Mucosa of rectum (tissue), 2 donors: Measurements from ENCODE around the gene CX3CR1.
"Not testable (repeated sequence)": the region's sequence is repeated elsewhere in the genome, so short reads cannot be mapped to it uniquely, and the experiment has no call there.

Source experiments
- H3K27ac ChIP-seq, 2 donors: one replicate each; pipeline ENCODE4 v1.7.0; 2013; ENCODE audit warnings: inconsistent platforms in 2 of 2, low read depth in 2 of 2, low read length in 2 of 2
- H3K27me3 ChIP-seq, 2 donors: one replicate each; pipeline ENCODE4 v1.7.0; 2013; ENCODE audit warnings: low read length in 2 of 2; ENCODE audit not compliant: control insufficient read depth in 2 of 2, insufficient read depth in 2 of 2
- H3K36me3 ChIP-seq, 2 donors: one replicate each; pipeline ENCODE4 v1.7.0; 2013; ENCODE audit warnings: low read length in 2 of 2; ENCODE audit not compliant: control insufficient read depth in 2 of 2, insufficient read depth in 2 of 2
- H3K4me1 ChIP-seq, 2 donors: one replicate each; pipeline ENCODE4 v1.7.0; 2013; ENCODE audit warnings: low read length in 2 of 2, mild to moderate bottlenecking in 1 of 2; ENCODE audit not compliant: control insufficient read depth in 2 of 2, insufficient read depth in 2 of 2
- H3K4me3 ChIP-seq, 2 donors: one replicate each; pipeline ENCODE4 v1.7.0; 2013; ENCODE audit warnings: low read length in 2 of 2
- H3K9ac ChIP-seq, 2 donors: one replicate each; pipeline ENCODE4 v1.7.0; 2013; ENCODE audit warnings: low read length in 2 of 2, low read depth in 1 of 2, mild to moderate bottlenecking in 1 of 2
- H3K9me3 ChIP-seq, 2 donors: one replicate each; pipeline ENCODE4 v1.7.0; 2013; ENCODE audit warnings: low read length in 2 of 2; ENCODE audit not compliant: control insufficient read depth in 2 of 2
- donor health status: healthy.
- donor health status: Normal muscosa, but diverticular disease.

The CX3CR1 gene

GRCh38 chr3:39279745-39280517 lies at the start of gene CX3CR1:
Gene CX3CR1, minus strand, starts transcription at chr3:39280036. Its CDS starts 13,527 bp downstream, at chr3:39266509.
- Histone ChIP-seq H3K27me3 (no peaks in the 10 kb centered on the region), H3K4me3 (no peak within 1 kb of the TSS), H3K4me1 (no peaks in the 10 kb centered on the region), H3K9ac (no peak within 1 kb of the TSS), H3K9me3 (no peaks in the 10 kb centered on the region), H3K36me3 (no peaks in the 10 kb centered on the region), H3K27ac (no peak within 1 kb of the TSS)

GRCh38 chr3:39329493-39329892 lies 49.7 kb upstream of the CX3CR1 start, which contains the start of gene CCR8:
Gene CCR8, plus strand, starts transcription at chr3:39329709. Its CDS starts 2,623 bp downstream, at chr3:39332332.
- H3K9ac ChIP-seq, result no peak within 1 kb of the TSS
- H3K27ac ChIP-seq, result no peak within 1 kb of the TSS
- H3K9me3 ChIP-seq, result no peaks in the 10 kb centered on the region
- H3K4me3 ChIP-seq, result no peak within 1 kb of the TSS
- no peaks in the 10 kb centered on the region for H3K27me3 ChIP-seq
- H3K4me1 ChIP-seq, result peaks cover 0 to 3% of the 10 kb centered on the region in 2 donors
- no peaks in the 10 kb centered on the region for H3K36me3 ChIP-seq

GRCh38 chr3:39327746-39328349 lies 48.0 kb upstream of the CX3CR1 start:
- Histone ChIP-seq H3K9ac (no peak overlapping the region), H3K4me3 (no peak overlapping the region), H3K36me3 (no peaks in the 10 kb centered on the region), H3K27ac (no peak overlapping the region), H3K9me3 (no peaks in the 10 kb centered on the region), H3K4me1 (peaks cover 0 to 3% of the 10 kb centered on the region in 2 donors), H3K27me3 (no peaks in the 10 kb centered on the region)

- peaks cover 0 to 3% of the 10 kb centered on the region in 2 donors for H3K4me1 ChIP-seq
- H3K9me3 ChIP-seq, result no peaks in the 10 kb centered on the region
- no peak overlapping the region for H3K9ac ChIP-seq
- H3K4me3 ChIP-seq, result no peak overlapping the region
- no peaks in the 10 kb centered on the region for H3K27me3 ChIP-seq
- no peak overlapping the region for H3K27ac ChIP-seq
- no peaks in the 10 kb centered on the region for H3K36me3 ChIP-seq
Measured at GRCh38 chr3:39327053-39327745, 47.4 kb upstream of the CX3CR1 start.

GRCh38 chr3:39325236-39325635 lies 45.4 kb upstream of the CX3CR1 start:
- H3K36me3 ChIP-seq, result no peaks in the 10 kb centered on the region
- H3K9ac ChIP-seq, result no peak overlapping the region
- H3K4me3 ChIP-seq, result no peak overlapping the region
- no peaks in the 10 kb centered on the region for H3K27me3 ChIP-seq
- peaks cover 0 to 3% of the 10 kb centered on the region in 2 donors for H3K4me1 ChIP-seq
- no peaks in the 10 kb centered on the region for H3K9me3 ChIP-seq
- H3K27ac ChIP-seq, result no peak overlapping the region

GRCh38 chr3:39323494-39323893 lies 43.7 kb upstream of the CX3CR1 start:
- peaks cover 0 to under 1% of the 10 kb centered on the region in 2 donors for H3K4me1 ChIP-seq
- H3K27me3 ChIP-seq, result no peaks in the 10 kb centered on the region
- H3K27ac ChIP-seq, result no peak overlapping the region
- H3K9me3 ChIP-seq, result no peaks in the 10 kb centered on the region
- H3K36me3 ChIP-seq, result no peaks in the 10 kb centered on the region
- no peak overlapping the region for H3K4me3 ChIP-seq
- no peak overlapping the region for H3K9ac ChIP-seq

- no peaks in the 10 kb centered on the region for H3K36me3 ChIP-seq
Measured at GRCh38 chr3:39322936-39323335, 43.1 kb upstream of the CX3CR1 start.

GRCh38 chr3:39322209-39322715 lies 42.4 kb upstream of the CX3CR1 start:
- H3K27me3 ChIP-seq, H3K4me1 ChIP-seq, H3K27ac ChIP-seq, H3K9me3 ChIP-seq, H3K36me3 ChIP-seq, H3K9ac ChIP-seq, H3K4me3 ChIP-seq: not testable (repeated sequence)

More at GRCh38 chr3:39322936-39323335, 43.1 kb upstream of the CX3CR1 start:
- Histone ChIP-seq H3K9ac (no peak overlapping the region), H3K4me3 (no peak overlapping the region), H3K27me3 (no peaks in the 10 kb centered on the region), H3K27ac (no peak overlapping the region), H3K9me3 (no peaks in the 10 kb centered on the region), H3K4me1 (peaks cover 4% of the 10 kb centered on the region in 2 donors)

GRCh38 chr3:39321574-39321983 lies 41.7 kb upstream of the CX3CR1 start:
- not testable (repeated sequence) for H3K4me1 ChIP-seq, H3K27ac ChIP-seq, H3K9ac ChIP-seq, H3K27me3 ChIP-seq, H3K9me3 ChIP-seq, H3K4me3 ChIP-seq, H3K36me3 ChIP-seq

GRCh38 chr3:39319249-39319648 lies 39.4 kb upstream of the CX3CR1 start:
- Histone ChIP-seq H3K36me3 (no peaks in the 10 kb centered on the region), H3K9me3 (peaks cover 0 to 4% of the 10 kb centered on the region in 2 donors), H3K4me1 (peaks cover 5 to 10% of the 10 kb centered on the region in 2 donors), H3K27me3 (no peaks in the 10 kb centered on the region), H3K27ac (no peak overlapping the region), H3K4me3 (no peak overlapping the region), H3K9ac (no peak overlapping the region)
